Parathyroid adenoma (tissue), 2 donors: Measurements from ENCODE around the gene TRAPPC2B.

Experiments used
- H2AFZ ChIP-seq: fragments of 300-600 bp; sonication (generic); one replicate; pipeline ENCODE4 v1.7.0; 2017; ENCODE audit warnings: antibody characterized with exemption, mild to moderate bottlenecking
- H3K27ac ChIP-seq: fragments of 300-600 bp; sonication (generic); one replicate; pipeline ENCODE4 v1.7.0; 2017
- H3K27me3 ChIP-seq: fragments of 300-600 bp; sonication (generic); one replicate; pipeline ENCODE4 v1.7.0; 2017; ENCODE audit warnings: low read length; ENCODE audit not compliant: control insufficient read depth, insufficient read depth
- H3K36me3 ChIP-seq: fragments of 300-600 bp; sonication (generic); one replicate; pipeline ENCODE4 v1.7.0; 2017; ENCODE audit warnings: low read length; ENCODE audit not compliant: control insufficient read depth, insufficient read depth
- H3K4me1 ChIP-seq: fragments of 300-600 bp; sonication (generic); one replicate; pipeline ENCODE4 v1.7.0; 2017; ENCODE audit warnings: control low read depth
- H3K4me2 ChIP-seq: fragments of 300-600 bp; sonication (generic); one replicate; pipeline ENCODE4 v1.7.0; 2017; ENCODE audit warnings: low read length
- H3K4me3 ChIP-seq: fragments of 300-600 bp; sonication (generic); one replicate; pipeline ENCODE4 v1.7.0; 2017; ENCODE audit warnings: low read depth, low read length
- H3K79me2 ChIP-seq: fragments of 300-600 bp; sonication (generic); one replicate; pipeline ENCODE4 v1.7.0; 2017; ENCODE audit warnings: control low read depth
- H3K9ac ChIP-seq: fragments of 300-600 bp; sonication (generic); one replicate; pipeline ENCODE4 v1.7.0; 2017; ENCODE audit warnings: mild to moderate bottlenecking
- H3K9me3 ChIP-seq: fragments of 300-600 bp; sonication (generic); one replicate; pipeline ENCODE4 v1.7.0; 2017; ENCODE audit warnings: low read length; ENCODE audit not compliant: control insufficient read depth
- CTCF ChIP-seq: fragments of 300-600 bp; sonication (generic); IDR thresholded peaks from one replicate; pipeline ENCODE4 v1.7.0; 2017; ENCODE audit warnings: antibody characterized with exemption, mild to moderate bottlenecking
- donor health status: primary hyperparathyroidism.

TRAPPC2B gene

DNA sequence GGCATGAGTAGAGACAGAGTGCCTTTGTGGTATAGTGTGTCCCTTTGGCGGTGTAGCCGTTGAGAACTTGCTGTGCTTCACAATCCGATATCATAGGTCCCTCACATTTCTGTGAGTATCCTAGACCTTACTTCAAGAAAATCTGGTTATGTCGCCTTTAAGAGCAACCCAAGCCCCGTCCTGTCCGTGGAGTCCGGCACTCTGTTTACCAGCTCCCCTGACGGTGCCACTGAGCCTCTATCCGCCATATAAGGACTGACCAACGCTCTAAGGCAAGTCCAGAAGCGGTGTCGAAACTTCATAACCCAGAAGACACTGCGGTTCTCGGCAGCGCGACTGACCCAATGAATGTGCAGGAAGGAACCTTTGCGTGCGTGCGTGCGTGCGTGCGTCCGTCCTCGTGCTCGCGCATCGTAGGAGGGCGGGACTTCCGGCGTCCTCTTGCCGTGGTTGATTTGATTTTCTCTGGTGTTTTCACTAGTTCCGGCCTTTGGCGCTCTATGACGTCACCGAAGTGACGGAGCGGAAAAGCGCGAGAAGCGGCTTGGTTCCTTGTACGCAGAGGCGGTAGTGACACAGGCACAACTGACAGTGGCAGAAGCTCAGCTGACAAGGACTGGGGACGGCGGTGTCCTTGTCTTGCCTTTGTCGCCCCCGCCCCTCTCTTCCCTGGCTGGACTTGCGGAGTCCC lies at the start of gene TRAPPC2B, which contains the start of gene ZNF547:
Gene TRAPPC2B (plus strand): TSS at position 555 of the 691 bp plus-strand sequence. CDS start 1,283 bp downstream, outside the sequence.
Gene ZNF547 (plus strand): TSS at position 555 of the 691 bp plus-strand sequence. CDS start 5,005 bp downstream, outside the sequence.
- peak within 1 kb of the TSS; percentile 88 for H2AFZ ChIP-seq
- peaks cover 7% of the 10 kb centered on the region for H3K79me2 ChIP-seq
- peak within 1 kb of the TSS; percentile 87 for H3K27ac ChIP-seq
- H3K9me3 ChIP-seq: no peaks in the 10 kb centered on the region
- peaks cover 6% of the 10 kb centered on the region for H3K4me1 ChIP-seq
- peak within 1 kb of the TSS; percentile 50 for H3K9ac ChIP-seq
- TF ChIP-seq CTCF: no peak
- peak within 1 kb of the TSS; percentile 68 for H3K4me3 ChIP-seq
- H3K36me3 ChIP-seq: no peaks in the 10 kb centered on the region
- no peaks in the 10 kb centered on the region for H3K27me3 ChIP-seq
- peak within 1 kb of the TSS; percentile 83 for H3K4me2 ChIP-seq

DNA sequence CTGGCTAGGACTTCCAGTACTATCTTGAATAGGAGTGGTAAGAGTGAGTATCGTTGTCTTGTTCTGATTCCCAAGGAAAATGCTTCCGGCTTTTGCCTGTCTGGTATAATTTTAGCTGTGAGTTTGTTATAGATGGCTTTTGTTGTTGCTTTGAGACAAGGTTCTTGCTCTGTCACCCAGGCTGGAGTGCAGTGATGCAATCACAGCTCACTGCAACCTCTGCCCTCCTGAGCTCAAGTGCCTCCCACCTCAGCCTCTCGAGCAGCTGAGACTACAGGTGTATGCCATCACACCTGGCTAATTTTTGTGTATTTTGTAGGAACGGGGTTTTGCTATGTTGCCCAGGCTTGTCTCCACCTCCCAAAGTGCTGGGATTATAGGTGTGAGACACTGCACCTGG lies 49.2 kb upstream of the TRAPPC2B start:
- Histone ChIP-seq H3K4me1 (no peaks in the 10 kb centered on the region), H3K27ac (no peak overlapping the region), H3K27me3 (no peaks in the 10 kb centered on the region), H3K4me2 (no peak overlapping the region), H3K9ac (no peak overlapping the region), H3K9me3 (no peaks in the 10 kb centered on the region), H3K4me3 (no peak overlapping the region), H3K36me3 (no peaks in the 10 kb centered on the region), H2AFZ (no peak overlapping the region), H3K79me2 (peaks cover 11% of the 10 kb centered on the region)
- no peak for TF ChIP-seq CTCF

DNA sequence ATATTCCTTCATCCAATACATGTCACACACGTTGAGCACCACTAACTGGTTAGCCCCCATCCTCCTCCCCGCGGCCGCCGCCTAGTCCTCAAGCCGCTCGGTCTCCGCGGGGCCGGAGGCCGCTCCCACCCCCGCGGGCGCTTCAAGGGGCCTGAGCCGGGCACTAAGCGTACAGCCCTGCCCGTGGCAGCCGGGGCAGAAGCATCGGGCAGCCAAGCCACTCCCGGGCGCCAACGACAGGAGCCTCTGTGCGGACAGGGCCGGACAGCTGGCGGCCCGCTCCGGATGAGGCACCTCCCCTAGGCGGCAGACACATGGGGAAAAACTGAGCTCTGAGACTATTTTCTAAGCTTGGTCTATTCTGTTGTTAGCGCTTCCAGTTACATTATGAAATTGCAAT lies 45.8 kb upstream of the TRAPPC2B start:
- Histone ChIP-seq H3K27me3 (no peaks in the 10 kb centered on the region), H2AFZ (peak overlapping the region; percentile 47), H3K36me3 (no peaks in the 10 kb centered on the region), H3K9me3 (no peaks in the 10 kb centered on the region), H3K4me2 (no peak overlapping the region), H3K27ac (no peak overlapping the region), H3K79me2 (peaks cover 22% of the 10 kb centered on the region), H3K9ac (no peak overlapping the region), H3K4me3 (no peak overlapping the region), H3K4me1 (peaks cover 3% of the 10 kb centered on the region)
- TF ChIP-seq CTCF: no peak

GRCh38 chr19:57319869-57320179 lies 43.5 kb upstream of the TRAPPC2B start:
- no peaks in the 10 kb centered on the region for H3K27me3 ChIP-seq
- no peak overlapping the region for H3K9ac ChIP-seq
- peaks cover 3% of the 10 kb centered on the region for H3K4me1 ChIP-seq
- no peaks in the 10 kb centered on the region for H3K9me3 ChIP-seq
- H3K36me3 ChIP-seq: no peaks in the 10 kb centered on the region
- peak overlapping the region; percentile 94 for H3K4me3 ChIP-seq
- H3K79me2 ChIP-seq: peaks cover 29% of the 10 kb centered on the region
- peak overlapping the region; percentile 91 for H3K27ac ChIP-seq
- H3K4me2 ChIP-seq: peak overlapping the region; percentile 86
- TF ChIP-seq CTCF: no peak
- H2AFZ ChIP-seq: peak overlapping the region; percentile 94
